HUES48 (cell line): ENCODE results near the gene C16orf95.
A peak's percentile ranks its signal among the peaks of the same experiment; 100 is the strongest.

ENCODE experiments used
- H3K27ac ChIP-seq: one replicate; pipeline ENCODE4 v1.7.0; 2013; ENCODE audit warnings: low read depth, low read length, inconsistent platforms
- H3K27me3 ChIP-seq: 2 replicates; pipeline ENCODE4 v1.6.1; 2013; ENCODE audit warnings: mild to moderate bottlenecking, low read length; ENCODE audit not compliant: control insufficient read depth, insufficient read depth
- H3K36me3 ChIP-seq: 2 replicates; pipeline ENCODE4 v1.6.1; 2013; ENCODE audit warnings: low read length; ENCODE audit not compliant: control insufficient read depth, insufficient read depth
- H3K4me1 ChIP-seq: 2 replicates; pipeline ENCODE4 v1.6.1; 2013; ENCODE audit warnings: mild to moderate bottlenecking, low read length; ENCODE audit not compliant: control insufficient read depth, insufficient read depth
- H3K4me3 ChIP-seq: 2 replicates; pipeline ENCODE4 v1.5.1; 2013; ENCODE audit warnings: mild to moderate bottlenecking, low read depth, low read length
- H3K9ac ChIP-seq: 2 replicates; pipeline ENCODE4 v1.6.1; 2013; ENCODE audit warnings: mild to moderate bottlenecking, low read depth, low read length, moderate library complexity
- H3K9me3 ChIP-seq: 2 replicates; pipeline ENCODE4 v1.6.1; 2013; ENCODE audit warnings: low read length; ENCODE audit not compliant: control insufficient read depth, insufficient read depth

The C16orf95 gene

GRCh38 chr16:87321336-87322107 is 4.3 kb upstream of the C16orf95 start:
- Histone ChIP-seq H3K9ac (no peak overlapping the region), H3K27me3 (no peaks in the 10 kb centered on the region), H3K9me3 (no peaks in the 10 kb centered on the region), H3K4me1 (no peaks in the 10 kb centered on the region), H3K4me3 (no peak overlapping the region), H3K27ac (no peak overlapping the region), H3K36me3 (no peaks in the 10 kb centered on the region)

GRCh38 chr16:87320510-87321227 is 3.5 kb upstream of the C16orf95 start:
- Histone ChIP-seq H3K9me3 (no peaks in the 10 kb centered on the region), H3K27me3 (no peaks in the 10 kb centered on the region), H3K27ac (no peak overlapping the region), H3K4me3 (no peak overlapping the region), H3K36me3 (no peaks in the 10 kb centered on the region), H3K9ac (no peak overlapping the region), H3K4me1 (no peaks in the 10 kb centered on the region)

GRCh38 chr16:87319997-87320491 is 2.9 kb upstream of the C16orf95 start:
- Histone ChIP-seq H3K9ac (no peak overlapping the region), H3K9me3 (no peaks in the 10 kb centered on the region), H3K4me1 (no peaks in the 10 kb centered on the region), H3K27me3 (no peaks in the 10 kb centered on the region), H3K27ac (no peak overlapping the region), H3K36me3 (no peaks in the 10 kb centered on the region), H3K4me3 (no peak overlapping the region)

GRCh38 chr16:87319011-87319410 is 1.8 kb upstream of the C16orf95 start:
- no peak overlapping the region for H3K4me3 ChIP-seq
- no peaks in the 10 kb centered on the region for H3K27me3 ChIP-seq
- no peaks in the 10 kb centered on the region for H3K36me3 ChIP-seq
- no peak overlapping the region for H3K9ac ChIP-seq
- no peaks in the 10 kb centered on the region for H3K9me3 ChIP-seq
- no peak overlapping the region for H3K27ac ChIP-seq
- no peaks in the 10 kb centered on the region for H3K4me1 ChIP-seq

GRCh38 chr16:87317750-87318644 is 805 bp upstream of the C16orf95 start:
- Histone ChIP-seq H3K36me3 (no peaks in the 10 kb centered on the region), H3K27ac (peak overlapping the region; percentile 95), H3K27me3 (no peaks in the 10 kb centered on the region), H3K4me1 (no peaks in the 10 kb centered on the region), H3K4me3 (peak overlapping the region; percentile 92), H3K9ac (peak overlapping the region; percentile 99), H3K9me3 (no peaks in the 10 kb centered on the region)

GRCh38 chr16:87316450-87316922 is 706 bp downstream of the C16orf95 start:
- H3K27ac ChIP-seq, result peak overlapping the region; percentile 95

GRCh38 chr16:87314990-87315420 is 2.2 kb downstream of the C16orf95 start:
- no peak overlapping the region for H3K4me3 ChIP-seq
- H3K27ac ChIP-seq, result no peak overlapping the region
- H3K9me3 ChIP-seq, result no peaks in the 10 kb centered on the region
- H3K4me1 ChIP-seq, result no peaks in the 10 kb centered on the region
- H3K27me3 ChIP-seq, result no peaks in the 10 kb centered on the region
- no peaks in the 10 kb centered on the region for H3K36me3 ChIP-seq
- H3K9ac ChIP-seq, result no peak overlapping the region

More at GRCh38 chr16:87316450-87316922, 706 bp downstream of the C16orf95 start:
- H3K9me3 ChIP-seq, result no peaks in the 10 kb centered on the region
- peak overlapping the region; percentile 92 for H3K4me3 ChIP-seq
- no peaks in the 10 kb centered on the region for H3K4me1 ChIP-seq
- no peak overlapping the region for H3K9ac ChIP-seq
- H3K36me3 ChIP-seq, result no peaks in the 10 kb centered on the region
- H3K27me3 ChIP-seq, result no peaks in the 10 kb centered on the region

GRCh38 chr16:87312008-87312407 is 5.2 kb downstream of the C16orf95 start:
- Histone ChIP-seq H3K9ac (no peak overlapping the region), H3K4me3 (no peak overlapping the region), H3K4me1 (no peaks in the 10 kb centered on the region), H3K27me3 (no peaks in the 10 kb centered on the region), H3K9me3 (no peaks in the 10 kb centered on the region), H3K36me3 (no peaks in the 10 kb centered on the region), H3K27ac (no peak overlapping the region)

GRCh38 chr16:87311387-87311786 is 5.8 kb downstream of the C16orf95 start:
- Histone ChIP-seq H3K36me3 (no peaks in the 10 kb centered on the region), H3K27ac (no peak overlapping the region), H3K4me3 (no peak overlapping the region), H3K27me3 (no peaks in the 10 kb centered on the region), H3K9ac (no peak overlapping the region), H3K9me3 (no peaks in the 10 kb centered on the region), H3K4me1 (no peaks in the 10 kb centered on the region)

GRCh38 chr16:87310610-87311009 is 6.6 kb downstream of the C16orf95 start:
- no peak overlapping the region for H3K4me3 ChIP-seq
- no peak overlapping the region for H3K27ac ChIP-seq
- peaks cover 5% of the 10 kb centered on the region for H3K4me1 ChIP-seq
- H3K27me3 ChIP-seq, result no peaks in the 10 kb centered on the region
- no peaks in the 10 kb centered on the region for H3K9me3 ChIP-seq
- no peak overlapping the region for H3K9ac ChIP-seq
- H3K36me3 ChIP-seq, result no peaks in the 10 kb centered on the region
